HepG2 (cell line): ENCODE data around the gene CAPS. TPM values are rescaled to one million over a fixed set of nuclear protein-coding genes. Genes with fewer than 3 reads are reported as not detected.

Experiments used
- CC2D1A ChIP-seq: sonication (generic); formaldehyde crosslinking; IDR thresholded peaks from 2 replicates; pipeline ENCODE4 v1.8.1; 2023; ENCODE audit warnings: mild to moderate bottlenecking, missing genetic modification reagents
- DNMT1 ChIP-seq: sonication (generic); formaldehyde crosslinking; IDR thresholded peaks from 2 replicates; pipeline ENCODE4 v1.5.1; 2020; ENCODE audit warnings: mild to moderate bottlenecking, missing genetic modification reagents
- EHMT2 ChIP-seq: fragments of 200-600 bp; sonication (generic); IDR thresholded peaks from 2 replicates; pipeline ENCODE4 v1.7.0; 2017; ENCODE audit warnings: antibody characterized with exemption, low read depth, low read length, borderline replicate concordance
- EZH2 ChIP-seq: conservative IDR thresholded peaks from 2 replicates; pipeline ENCODE4 v1.6.1; 2012; ENCODE audit warnings: mild to moderate bottlenecking, low read depth, low read length, moderate library complexity
- HOXA3 ChIP-seq: sonication (generic); formaldehyde crosslinking; IDR thresholded peaks from 2 replicates; pipeline ENCODE4 v1.5.0; 2020; ENCODE audit warnings: missing genetic modification reagents
- KAT7 ChIP-seq: IDR thresholded peaks from 2 replicates; pipeline ENCODE4 v1.6.1; 2018; ENCODE audit warnings: borderline replicate concordance, missing compliant biosample characterization
- MED13 ChIP-seq: sonication (generic); formaldehyde crosslinking; IDR thresholded peaks from 2 replicates; pipeline ENCODE4 v1.5.0; 2020; ENCODE audit warnings: missing genetic modification reagents
- NPAS2 ChIP-seq: sonication (generic); formaldehyde crosslinking; IDR thresholded peaks from 2 replicates; pipeline ENCODE4 v1.8.0; 2022; ENCODE audit warnings: mild to moderate bottlenecking, missing genetic modification reagents, borderline replicate concordance
- RAD51 ChIP-seq: fragments of 450-650 bp; IDR thresholded peaks from 2 replicates; pipeline ENCODE4 v1.6.1; 2016; ENCODE audit warnings: borderline replicate concordance
- RBAK ChIP-seq: sonication (generic); formaldehyde crosslinking; IDR thresholded peaks from 2 replicates; pipeline ENCODE4 v1.5.1; 2020; ENCODE audit warnings: mild to moderate bottlenecking, missing genetic modification reagents
- REST ChIP-seq, 2 experiments: IDR thresholded peaks; 2 replicates each; pipeline ENCODE4 v1.6.1; 2011 to 2012; ENCODE audit warnings: low read length in 2 of 2, borderline replicate concordance in 1 of 2, low read depth in 1 of 2, mild to moderate bottlenecking in 1 of 2, moderate library complexity in 1 of 2
- STAT6 ChIP-seq: sonication (generic); formaldehyde crosslinking; IDR thresholded peaks from 2 replicates; pipeline ENCODE4 v1.4.0; 2020; ENCODE audit warnings: missing genetic modification reagents, mild to moderate bottlenecking, borderline replicate concordance
- ZNF224 ChIP-seq: sonication (generic); formaldehyde crosslinking; IDR thresholded peaks from 2 replicates; pipeline ENCODE4 v1.5.0; 2020; ENCODE audit warnings: mild to moderate bottlenecking, missing genetic modification reagents
- ZNF598 ChIP-seq: sonication (generic); formaldehyde crosslinking; IDR thresholded peaks from 2 replicates; pipeline ENCODE4 v1.5.1; 2020; ENCODE audit warnings: mild to moderate bottlenecking, missing genetic modification reagents, borderline replicate concordance
- ZNF83 ChIP-seq: sonication (generic); formaldehyde crosslinking; IDR thresholded peaks from 2 replicates; pipeline ENCODE4 v1.4.0; 2020; ENCODE audit warnings: missing genetic modification reagents, mild to moderate bottlenecking, borderline replicate concordance
- polyA plus RNA-seq, 8 experiments: library from polyadenylated mRNA; depleted of rRNA in 3 of 8; stranded (reverse) in 7 of 8; unstranded in 1 of 8; fragments of >200 nt; fragmentation: Illumina TruSeq in 4 of 8; extraction: Trizol in 4 of 8; gene quantifications; 2 replicates each; pipeline versions ENCODE4 v1.2.1 to v1.2.3, GENCODE V29; 2011 to 2016; ENCODE audit warnings: low read depth in 4 of 8, missing spikeins in 1 of 8, mixed read lengths in 1 of 8; ENCODE audit not compliant: insufficient read depth in 1 of 8
- total RNA-seq, 5 experiments: library from RNA; depleted of rRNA; stranded (reverse); fragments of >200 nt; fragmentation: Illumina TruSeq; extraction: Trizol; gene quantifications; 2 replicates each; pipeline ENCODE4 v1.2.3, GENCODE V29; 2016; ENCODE audit warnings: low read depth in 1 of 5
- TF ChIP-seq, protein P1 (sequence below): sonication (generic); formaldehyde crosslinking; IDR thresholded peaks from 2 replicates; pipeline ENCODE4 v1.4.0; 2020; ENCODE audit warnings: missing genetic modification reagents
- TF ChIP-seq, protein P2 (sequence below): sonication (generic); formaldehyde crosslinking; IDR thresholded peaks from 2 replicates; pipeline ENCODE4 v1.9.0; 2022; ENCODE audit warnings: missing genetic modification reagents, mild to moderate bottlenecking, borderline replicate concordance
- TF ChIP-seq, protein P3 (sequence below): sonication (generic); formaldehyde crosslinking; IDR thresholded peaks from 2 replicates; pipeline ENCODE4 v1.4.0; 2020; ENCODE audit warnings: mild to moderate bottlenecking, missing genetic modification reagents

Gene CAPS
- total and polyA plus RNA-seq, 2 of the 13 experiments (the other 11 are each of a cell fraction or from before 2014, with no cell fraction given) = 3.1 TPM

GRCh38 chr19:5891938-5892771 lies 21.9 kb upstream of the CAPS start (continued):
- TF ChIP-seq RAD51 = no peak
- TF ChIP-seq ZNF598 = no peak
- no peak for TF ChIP-seq MED13
- TF ChIP-seq EZH2 = no peak
- TF ChIP-seq, protein P1, sequence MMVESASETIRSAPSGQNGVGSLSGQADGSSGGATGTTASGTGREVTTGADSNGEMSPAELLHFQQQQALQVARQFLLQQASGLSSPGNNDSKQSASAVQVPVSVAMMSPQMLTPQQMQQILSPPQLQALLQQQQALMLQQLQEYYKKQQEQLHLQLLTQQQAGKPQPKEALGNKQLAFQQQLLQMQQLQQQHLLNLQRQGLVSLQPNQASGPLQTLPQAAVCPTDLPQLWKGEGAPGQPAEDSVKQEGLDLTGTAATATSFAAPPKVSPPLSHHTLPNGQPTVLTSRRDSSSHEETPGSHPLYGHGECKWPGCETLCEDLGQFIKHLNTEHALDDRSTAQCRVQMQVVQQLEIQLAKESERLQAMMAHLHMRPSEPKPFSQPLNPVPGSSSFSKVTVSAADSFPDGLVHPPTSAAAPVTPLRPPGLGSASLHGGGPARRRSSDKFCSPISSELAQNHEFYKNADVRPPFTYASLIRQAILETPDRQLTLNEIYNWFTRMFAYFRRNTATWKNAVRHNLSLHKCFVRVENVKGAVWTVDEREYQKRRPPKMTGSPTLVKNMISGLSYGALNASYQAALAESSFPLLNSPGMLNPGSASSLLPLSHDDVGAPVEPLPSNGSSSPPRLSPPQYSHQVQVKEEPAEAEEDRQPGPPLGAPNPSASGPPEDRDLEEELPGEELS (CRISPR knock-in tag) = no peak
- peak; percentile 26; the same call in 1 of the 2 replicates for TF ChIP-seq KAT7 (CRISPR knock-in tag)
- TF ChIP-seq, protein P2, sequence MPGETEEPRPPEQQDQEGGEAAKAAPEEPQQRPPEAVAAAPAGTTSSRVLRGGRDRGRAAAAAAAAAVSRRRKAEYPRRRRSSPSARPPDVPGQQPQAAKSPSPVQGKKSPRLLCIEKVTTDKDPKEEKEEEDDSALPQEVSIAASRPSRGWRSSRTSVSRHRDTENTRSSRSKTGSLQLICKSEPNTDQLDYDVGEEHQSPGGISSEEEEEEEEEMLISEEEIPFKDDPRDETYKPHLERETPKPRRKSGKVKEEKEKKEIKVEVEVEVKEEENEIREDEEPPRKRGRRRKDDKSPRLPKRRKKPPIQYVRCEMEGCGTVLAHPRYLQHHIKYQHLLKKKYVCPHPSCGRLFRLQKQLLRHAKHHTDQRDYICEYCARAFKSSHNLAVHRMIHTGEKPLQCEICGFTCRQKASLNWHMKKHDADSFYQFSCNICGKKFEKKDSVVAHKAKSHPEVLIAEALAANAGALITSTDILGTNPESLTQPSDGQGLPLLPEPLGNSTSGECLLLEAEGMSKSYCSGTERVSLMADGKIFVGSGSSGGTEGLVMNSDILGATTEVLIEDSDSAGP (CRISPR knock-in tag) = peak; percentile 89
- no peak for TF ChIP-seq EHMT2
- no peak for TF ChIP-seq REST (IDR thresholded peaks at IDR 0.05; ENCODE audit: borderline replicate concordance in 1 of 2, low read depth in 1 of 2, low read length in 2 of 2)
- TF ChIP-seq CC2D1A = no peak
- TF ChIP-seq STAT6 (CRISPR knock-in tag) = no peak
- 0 out of 2 replicates have a peak, but pooled peaks have one; percentile 32 for TF ChIP-seq ZNF224 (CRISPR knock-in tag)
- TF ChIP-seq, protein P3, sequence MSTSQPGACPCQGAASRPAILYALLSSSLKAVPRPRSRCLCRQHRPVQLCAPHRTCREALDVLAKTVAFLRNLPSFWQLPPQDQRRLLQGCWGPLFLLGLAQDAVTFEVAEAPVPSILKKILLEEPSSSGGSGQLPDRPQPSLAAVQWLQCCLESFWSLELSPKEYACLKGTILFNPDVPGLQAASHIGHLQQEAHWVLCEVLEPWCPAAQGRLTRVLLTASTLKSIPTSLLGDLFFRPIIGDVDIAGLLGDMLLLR (CRISPR knock-in tag) = no peak
- TF ChIP-seq NPAS2 = no peak
- no peak for TF ChIP-seq ZNF83 (CRISPR knock-in tag)
- TF ChIP-seq HOXA3 (CRISPR knock-in tag) = 0 out of 2 replicates have a peak, but pooled peaks have one; percentile 70
- TF ChIP-seq DNMT1 (CRISPR knock-in tag) = 0 out of 2 replicates have a peak, but pooled peaks have one; percentile 39
- no peak for TF ChIP-seq RBAK (CRISPR knock-in tag)
